GM12873 (cell line): ENCODE measurements around the gene NMNAT2.

Experiments used
- CTCF ChIP-seq: IDR thresholded peaks from 2 replicates; pipeline ENCODE4 v1.5.1; 2012; ENCODE audit warnings: low read depth, mild to moderate bottlenecking, moderate library complexity, low read length, control low read depth; ENCODE audit not compliant: insufficient read depth; ENCODE audit errors: missing control alignments

Gene NMNAT2

GRCh38 chr1:183255073-183255472, 163.1 kb downstream of the NMNAT2 start:
- TF ChIP-seq CTCF, result no peak

DNA sequence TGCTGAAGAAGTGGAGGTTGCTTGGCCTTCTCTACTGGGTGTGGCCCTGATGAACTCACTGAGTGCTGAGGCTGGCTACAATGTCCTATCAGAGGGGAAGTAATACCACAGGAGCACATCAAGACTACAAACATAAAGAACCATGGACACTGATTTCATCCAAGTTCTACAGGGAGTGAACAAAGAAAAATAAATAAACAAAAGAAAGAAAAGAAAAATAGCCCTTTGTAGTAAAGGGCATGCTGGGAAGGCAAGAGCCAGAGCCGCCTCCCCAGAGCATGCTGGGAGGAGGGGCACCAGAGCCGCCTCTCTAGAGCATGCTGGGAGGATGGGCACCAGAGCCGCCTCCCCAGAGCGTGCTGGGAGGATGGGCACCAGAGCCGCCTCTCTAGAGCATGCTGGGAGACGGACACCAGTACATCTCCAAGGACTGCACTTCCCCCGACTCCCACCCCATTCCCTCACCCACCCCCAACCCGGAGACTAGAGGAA, 166.2 kb downstream of the NMNAT2 start:
- TF ChIP-seq CTCF, result no peak

GRCh38 chr1:183251101-183251958, 166.8 kb downstream of the NMNAT2 start:
- no peak for TF ChIP-seq CTCF

GRCh38 chr1:183249941-183250452, 168.2 kb downstream of the NMNAT2 start:
- TF ChIP-seq CTCF, result no peak

GRCh38 chr1:183248989-183249691, 169.0 kb downstream of the NMNAT2 start:
- TF ChIP-seq CTCF, result no peak

DNA sequence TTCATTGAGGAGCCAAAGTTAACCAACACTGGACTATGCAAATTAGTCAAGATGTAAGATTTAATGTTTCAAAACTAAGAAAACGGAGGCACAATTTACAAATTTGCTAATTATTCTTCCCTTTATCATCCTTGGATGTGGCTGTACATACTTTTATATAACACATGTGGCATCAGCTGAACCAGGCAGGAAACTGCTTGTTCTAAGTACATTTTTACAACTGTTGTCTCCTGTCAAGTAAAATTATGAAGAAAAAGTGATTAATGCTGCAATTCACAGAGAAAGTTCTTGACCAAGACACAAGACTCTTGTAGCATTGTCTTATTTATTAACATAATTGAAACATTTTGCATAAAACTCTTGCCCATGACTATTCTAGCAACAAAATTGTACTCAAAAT, 170.2 kb downstream of the NMNAT2 start:
- TF ChIP-seq CTCF, result no peak

GRCh38 chr1:183247484-183247883, 170.7 kb downstream of the NMNAT2 start:
- no peak for TF ChIP-seq CTCF
